Measurements from ENCODE around the gene UBQLN4.
A peak's percentile ranks its signal among the peaks of the same experiment; 100 is the strongest.

Gene UBQLN4

DNA sequence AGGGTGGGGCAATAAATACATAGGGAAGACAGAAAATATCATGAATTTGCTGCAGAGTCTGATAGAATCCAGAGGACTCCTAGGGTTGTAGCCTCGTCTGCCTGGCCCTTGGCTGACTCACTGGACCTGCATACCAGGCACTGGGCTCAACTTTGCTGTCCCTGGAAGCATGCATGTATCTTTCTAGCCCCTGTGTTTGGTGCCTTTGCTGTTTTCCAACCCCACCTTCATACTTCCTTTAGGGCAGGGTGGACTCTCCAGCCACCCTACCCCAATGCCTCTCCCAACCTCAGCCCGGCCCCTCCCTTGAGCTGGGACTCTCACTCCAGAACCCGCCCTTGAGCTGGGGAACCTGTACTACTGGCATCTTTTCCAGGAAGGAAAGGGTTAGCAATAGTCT, 8.6 kb upstream of the UBQLN4 start:
- TF ChIP-seq, protein P1, sequence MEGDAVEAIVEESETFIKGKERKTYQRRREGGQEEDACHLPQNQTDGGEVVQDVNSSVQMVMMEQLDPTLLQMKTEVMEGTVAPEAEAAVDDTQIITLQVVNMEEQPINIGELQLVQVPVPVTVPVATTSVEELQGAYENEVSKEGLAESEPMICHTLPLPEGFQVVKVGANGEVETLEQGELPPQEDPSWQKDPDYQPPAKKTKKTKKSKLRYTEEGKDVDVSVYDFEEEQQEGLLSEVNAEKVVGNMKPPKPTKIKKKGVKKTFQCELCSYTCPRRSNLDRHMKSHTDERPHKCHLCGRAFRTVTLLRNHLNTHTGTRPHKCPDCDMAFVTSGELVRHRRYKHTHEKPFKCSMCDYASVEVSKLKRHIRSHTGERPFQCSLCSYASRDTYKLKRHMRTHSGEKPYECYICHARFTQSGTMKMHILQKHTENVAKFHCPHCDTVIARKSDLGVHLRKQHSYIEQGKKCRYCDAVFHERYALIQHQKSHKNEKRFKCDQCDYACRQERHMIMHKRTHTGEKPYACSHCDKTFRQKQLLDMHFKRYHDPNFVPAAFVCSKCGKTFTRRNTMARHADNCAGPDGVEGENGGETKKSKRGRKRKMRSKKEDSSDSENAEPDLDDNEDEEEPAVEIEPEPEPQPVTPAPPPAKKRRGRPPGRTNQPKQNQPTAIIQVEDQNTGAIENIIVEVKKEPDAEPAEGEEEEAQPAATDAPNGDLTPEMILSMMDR (conservative IDR thresholded peaks at IDR 0.05; ENCODE audit: low read depth, low read length): no peak
- no peak for DNase-seq (ENCODE audit: low read depth)
- no peak overlapping the region for H3K4me3 ChIP-seq (ENCODE audit: low read length)

DNA sequence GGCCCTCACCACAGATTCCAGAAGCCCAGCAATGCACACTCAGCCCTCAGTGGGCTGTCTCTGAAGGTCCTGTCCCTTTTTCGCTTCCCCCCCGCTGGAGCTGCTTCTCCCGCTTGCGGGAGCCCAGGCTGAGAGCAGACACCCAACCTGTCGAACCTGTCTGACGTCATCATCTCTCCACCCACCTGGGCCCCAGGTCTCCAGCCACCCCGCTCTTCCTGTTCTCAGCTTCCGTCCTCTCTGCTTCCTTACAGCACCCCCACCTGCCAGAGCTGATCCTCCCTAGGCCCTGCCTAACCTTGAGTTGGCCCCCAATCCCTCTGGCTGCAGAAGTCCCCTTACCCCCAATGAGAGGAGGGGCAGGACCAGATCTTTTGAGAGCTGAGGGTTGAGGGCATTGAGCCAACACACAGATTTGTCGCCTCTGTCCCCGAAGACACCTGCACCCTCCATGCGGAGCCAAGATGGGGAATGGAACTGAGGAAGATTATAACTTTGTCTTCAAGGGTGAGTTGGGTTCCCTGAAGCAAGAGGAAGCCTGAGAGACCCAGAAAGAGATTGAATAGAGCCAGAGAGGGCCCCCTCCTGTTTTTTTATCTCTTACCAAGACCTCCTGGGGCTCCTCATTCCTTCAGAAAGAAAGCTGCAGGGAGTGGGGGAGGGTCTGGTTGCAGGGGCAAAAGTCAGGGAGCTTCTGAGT, 7.5 kb upstream of the UBQLN4 start, which contains the start of gene RAB25:
TSS of gene RAB25 (plus strand) at position 224 of the 700 bp plus-strand sequence. CDS start at position 465, 241 bp downstream.
- DNase-seq (ENCODE audit: low read depth): no peak
- no peak within 1 kb of the TSS for H3K4me3 ChIP-seq (ENCODE audit: low read length)

DNA sequence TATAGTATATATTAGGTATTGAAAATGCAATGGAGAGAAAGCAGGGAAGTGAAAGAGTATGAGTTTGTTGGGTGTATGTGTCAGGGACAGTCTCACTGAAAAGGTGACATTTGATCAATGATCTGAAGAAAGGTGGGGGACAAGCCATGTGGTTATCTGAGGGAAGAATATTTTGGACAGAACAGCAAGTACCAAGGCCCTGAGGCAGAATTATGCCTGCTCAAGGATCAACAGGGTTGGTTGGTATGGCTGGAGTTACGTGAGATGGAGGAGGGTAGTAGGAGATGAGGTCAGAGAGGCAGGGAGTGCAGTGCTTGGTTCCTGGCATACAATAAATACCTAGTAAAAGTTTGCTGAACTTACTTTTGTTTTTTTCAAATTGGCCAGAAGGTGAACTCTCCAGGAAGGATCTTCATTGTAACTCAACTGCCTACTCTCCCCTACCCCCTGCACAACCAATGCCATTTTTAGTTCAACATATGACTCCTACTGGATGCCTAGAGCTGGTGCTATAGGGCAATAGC, 2.8 kb upstream of the UBQLN4 start:
- DNase-seq (ENCODE audit: low read depth): no peak
- no peak overlapping the region for H3K4me3 ChIP-seq (ENCODE audit: low read length)
- TF ChIP-seq, protein P1 (conservative IDR thresholded peaks at IDR 0.05; ENCODE audit: low read depth, low read length): no peak

More for the DNA sequence above, 7.5 kb upstream of the UBQLN4 start, which contains the start of gene RAB25:
- TF ChIP-seq, protein P1 (conservative IDR thresholded peaks at IDR 0.05; ENCODE audit: low read depth, low read length): no peak

DNA sequence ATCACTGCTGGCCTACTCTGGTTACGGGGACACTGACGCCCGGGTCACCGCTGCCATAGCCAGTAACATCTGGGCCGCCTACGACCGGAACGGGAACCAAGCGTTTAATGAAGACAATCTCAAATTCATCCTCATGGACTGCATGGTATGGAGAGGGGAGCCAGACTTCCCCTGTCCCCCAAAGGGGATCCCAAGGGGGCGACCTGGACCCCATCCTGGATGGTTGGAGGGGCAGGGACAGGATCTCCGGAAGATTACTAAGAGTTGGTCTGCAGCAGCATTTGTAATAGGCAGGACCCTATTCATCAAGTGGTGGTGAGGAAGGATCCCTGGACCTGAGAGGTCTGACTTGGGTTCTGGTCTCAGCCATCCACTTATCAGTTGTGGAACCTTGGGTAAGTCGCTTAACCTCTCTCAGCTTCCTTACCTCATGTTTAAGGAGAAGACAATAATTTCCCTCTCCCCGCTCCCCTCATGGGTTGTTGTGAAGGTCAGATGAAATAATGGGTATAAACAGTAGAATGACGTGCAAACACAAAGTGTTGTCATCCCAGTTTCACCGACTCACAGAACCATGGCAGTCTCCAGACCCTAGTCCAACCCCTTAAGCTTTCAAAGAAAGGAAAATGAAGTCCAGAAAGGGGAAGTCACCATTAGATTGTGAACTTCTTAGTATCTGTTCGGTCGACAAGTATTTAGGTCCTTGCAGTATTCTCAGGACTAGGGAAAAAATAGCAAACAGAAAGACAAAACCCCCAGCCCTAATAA, 1.9 kb upstream of the UBQLN4 start:
- H3K4me3 ChIP-seq (ENCODE audit: low read length): peak overlapping the region; percentile 99
- TF ChIP-seq, protein P1 (conservative IDR thresholded peaks at IDR 0.05; ENCODE audit: low read depth, low read length): no peak
- DNase-seq (ENCODE audit: low read depth): no peak

DNA sequence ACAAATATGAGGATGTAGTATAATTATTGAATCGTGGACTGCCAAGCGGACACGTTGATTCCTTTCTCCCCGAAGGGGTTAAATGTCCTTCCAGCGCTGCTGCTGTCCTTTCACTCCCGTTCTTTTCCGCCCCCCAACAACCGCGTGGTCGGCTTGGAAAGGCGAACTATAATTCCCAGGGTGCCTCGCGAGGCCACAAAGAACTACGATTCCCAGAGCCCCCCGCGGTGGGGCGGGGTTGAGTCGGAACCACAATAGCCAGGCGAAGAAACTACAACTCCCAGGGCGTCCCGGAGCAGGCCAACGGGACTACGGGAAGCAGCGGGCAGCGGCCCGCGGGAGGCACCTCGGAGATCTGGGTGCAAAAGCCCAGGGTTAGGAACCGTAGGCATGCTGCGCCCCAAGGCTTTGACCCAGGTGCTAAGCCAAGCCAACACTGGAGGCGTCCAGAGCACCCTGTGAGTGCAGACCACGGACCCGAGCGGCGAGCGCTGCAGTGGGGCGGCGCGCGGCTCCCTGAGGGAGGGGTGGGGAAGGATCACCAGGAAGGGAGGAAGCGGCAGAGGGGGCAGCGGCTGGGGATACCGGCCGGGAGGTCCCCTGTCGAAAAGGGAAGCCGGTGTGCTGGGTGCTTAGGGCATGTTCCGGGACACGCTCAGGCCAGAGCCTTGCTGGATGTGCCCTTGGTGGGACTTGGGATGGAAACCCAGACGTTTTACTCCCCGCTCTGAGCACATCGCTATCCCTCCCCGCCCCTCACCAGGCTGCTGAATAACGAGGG, 1.1 kb upstream of the UBQLN4 start, which contains the start of gene LAMTOR2:
TSS of gene LAMTOR2 (plus strand) at position 283 of the 781 bp plus-strand sequence. CDS start at position 391, 108 bp downstream.
- TF ChIP-seq, protein P1 (conservative IDR thresholded peaks at IDR 0.05; ENCODE audit: low read depth, low read length): no peak

DNA sequence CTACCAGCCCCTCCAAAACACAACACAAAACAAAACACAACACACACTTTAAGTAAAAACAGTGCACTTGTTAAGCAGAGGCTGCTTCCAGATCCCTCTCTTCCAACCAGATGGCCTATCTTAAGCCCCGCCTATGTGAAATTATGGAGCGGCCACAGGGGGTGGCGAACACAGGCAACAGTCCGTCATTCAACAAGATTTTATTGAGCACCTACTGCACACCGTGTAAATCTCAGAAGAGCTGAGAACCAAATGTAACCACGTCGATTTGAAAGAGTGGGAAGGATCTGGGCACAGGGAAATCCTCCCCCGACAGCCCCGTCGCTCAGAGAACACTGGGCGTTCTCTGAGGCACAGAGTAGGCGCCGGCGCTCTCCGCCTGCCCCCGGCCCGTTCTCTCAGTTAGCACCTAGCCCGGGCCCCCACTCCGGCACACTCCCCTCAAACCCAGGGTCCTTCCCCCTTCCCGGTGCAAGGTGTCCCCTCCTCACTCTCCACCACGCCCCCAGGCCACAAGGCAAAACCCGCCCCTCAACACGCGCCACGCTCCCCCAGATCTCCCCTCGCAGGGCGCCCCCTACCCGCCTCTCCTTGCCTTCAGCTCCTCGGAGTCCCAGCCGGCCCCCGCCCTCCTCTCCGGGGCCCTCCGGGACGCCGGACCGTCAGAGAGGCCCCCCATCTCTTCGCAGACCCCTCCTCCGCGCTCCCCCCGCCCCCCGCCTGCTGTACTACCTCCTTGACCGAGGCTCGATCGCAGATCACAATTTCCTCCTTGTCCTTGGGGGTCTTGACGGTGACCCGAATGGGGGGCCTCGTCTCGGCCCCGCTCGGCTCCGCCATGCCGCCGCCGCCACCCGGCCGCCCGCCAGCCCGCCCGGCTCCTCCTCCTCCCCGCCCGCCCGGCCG, 483 bp downstream of the UBQLN4 start:
- H3K4me3 ChIP-seq (ENCODE audit: low read length): peak overlapping the region; percentile 55
- TF ChIP-seq, protein P1 (conservative IDR thresholded peaks at IDR 0.05; ENCODE audit: low read depth, low read length): peak; percentile 50
- no peak for DNase-seq (ENCODE audit: low read depth)

More for the DNA sequence above, 1.1 kb upstream of the UBQLN4 start, which contains the start of gene LAMTOR2:
- peak; percentile 85 for DNase-seq (ENCODE audit: low read depth)
- peak within 1 kb of the TSS; percentile 99 for H3K4me3 ChIP-seq (ENCODE audit: low read length)
